ENCODE measurements around the gene DHRSX.
"Not testable (repeated sequence)": the region's sequence is repeated elsewhere in the genome, so short reads cannot be mapped to it uniquely, and the experiment has no call there.

The DHRSX gene

DNA sequence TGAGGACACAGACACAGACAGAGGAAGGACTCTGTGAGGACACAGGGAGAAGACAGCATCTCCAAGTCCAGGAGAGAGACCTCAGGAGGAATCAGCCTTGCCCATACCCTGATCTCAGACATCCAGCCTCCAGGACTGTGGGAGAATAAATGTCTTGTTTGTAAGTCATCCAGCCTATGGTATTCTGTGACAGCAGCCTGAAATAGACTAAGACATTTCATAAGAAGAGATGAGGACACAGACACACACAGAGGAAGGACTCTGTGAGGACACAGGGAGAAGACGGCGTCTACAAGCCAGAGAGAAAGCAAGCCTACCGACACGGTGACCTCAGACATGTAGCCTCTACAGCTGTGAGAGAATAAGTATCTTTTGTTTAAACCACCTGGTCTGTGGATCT, 112.1 kb downstream of the DHRSX start:
- no peak for DNase-seq

DNA sequence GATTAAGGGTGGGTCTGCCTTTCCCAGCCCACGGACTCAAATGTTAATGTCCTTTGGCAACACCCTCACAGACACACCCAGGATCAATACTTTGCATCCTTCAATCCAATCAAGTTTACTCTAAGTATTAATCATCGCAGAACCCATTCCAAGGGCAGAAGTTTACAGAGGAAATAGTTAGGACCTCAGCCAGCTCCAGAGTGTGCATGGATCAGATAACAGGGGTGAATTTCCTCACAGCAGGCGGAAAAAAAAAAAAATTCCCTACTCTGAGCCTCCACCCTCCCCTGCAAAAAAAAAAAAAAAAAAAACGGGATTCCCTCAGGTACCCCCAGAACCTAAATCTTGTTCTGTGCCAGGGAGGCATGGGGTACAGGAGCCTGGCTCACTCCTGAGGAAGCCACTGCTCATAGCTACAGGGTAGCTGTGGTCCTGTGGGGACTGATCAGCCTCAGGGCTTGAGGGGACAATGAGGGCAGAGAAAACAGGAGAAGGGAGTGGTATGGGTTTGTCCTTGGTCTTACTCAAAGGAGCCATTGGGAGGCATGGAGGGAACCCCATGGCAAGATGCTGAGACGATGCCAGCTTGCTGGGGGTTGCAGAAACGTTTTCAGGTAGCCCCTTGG, 113.0 kb downstream of the DHRSX start:
- DNase-seq: no peak

DNA sequence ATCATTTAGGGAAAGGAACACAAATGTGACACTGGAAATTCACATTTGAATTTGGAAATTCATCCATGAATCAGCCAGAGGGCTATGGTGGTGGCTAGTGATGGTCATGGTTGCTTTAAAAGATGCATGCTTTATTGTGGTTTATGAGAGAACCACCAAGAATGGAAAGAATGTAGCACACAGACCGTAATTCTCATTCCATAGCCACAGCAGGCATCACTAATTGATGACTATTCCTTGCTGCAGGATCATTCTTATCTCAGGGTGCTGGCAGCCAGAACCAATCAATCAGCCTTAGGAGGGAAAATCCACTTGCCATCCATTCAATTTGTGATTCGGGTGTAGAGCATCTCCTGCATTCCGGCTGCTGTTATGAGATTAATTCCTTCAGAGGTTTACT, 115.6 kb downstream of the DHRSX start:
- no peak for DNase-seq

DNA sequence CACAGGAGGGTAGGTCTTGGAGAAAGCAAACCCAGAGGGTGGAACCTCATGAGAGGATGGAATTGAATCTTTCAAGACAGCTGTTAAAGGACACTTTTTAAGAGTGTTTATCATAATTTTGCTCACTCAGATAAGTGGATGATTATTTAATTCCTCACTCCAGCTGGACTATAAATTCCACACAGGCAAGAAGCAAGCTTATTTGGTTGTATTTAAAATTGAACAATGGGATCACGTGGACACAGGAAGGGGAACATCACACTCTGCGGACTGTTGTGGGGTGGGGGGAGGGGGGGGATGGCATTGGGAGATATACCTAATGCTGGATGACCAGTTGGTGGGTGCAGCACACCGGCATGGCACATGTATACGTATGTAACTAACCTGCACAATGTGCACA, 116.3 kb downstream of the DHRSX start:
- DNase-seq: no peak

DNA sequence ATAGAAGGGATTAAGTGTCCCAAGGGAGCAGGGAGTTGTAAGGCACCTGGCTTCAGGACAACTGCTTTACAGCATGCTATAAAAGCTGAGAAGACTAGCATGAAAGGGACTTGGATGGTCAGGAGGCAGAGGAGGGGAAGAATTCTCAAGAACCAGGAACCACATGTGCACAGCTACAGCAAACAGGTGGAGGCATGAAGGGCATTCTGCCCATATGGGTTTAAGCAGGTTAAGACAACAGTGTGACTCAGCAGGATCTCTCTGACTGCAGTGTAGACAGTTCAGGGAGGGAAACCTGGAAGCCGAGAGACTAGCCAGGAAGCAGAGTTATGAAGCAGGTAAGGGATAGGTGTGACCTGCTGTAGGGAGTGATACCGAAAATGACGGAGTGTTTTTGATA, 117.0 kb downstream of the DHRSX start:
- no peak for DNase-seq

DNA sequence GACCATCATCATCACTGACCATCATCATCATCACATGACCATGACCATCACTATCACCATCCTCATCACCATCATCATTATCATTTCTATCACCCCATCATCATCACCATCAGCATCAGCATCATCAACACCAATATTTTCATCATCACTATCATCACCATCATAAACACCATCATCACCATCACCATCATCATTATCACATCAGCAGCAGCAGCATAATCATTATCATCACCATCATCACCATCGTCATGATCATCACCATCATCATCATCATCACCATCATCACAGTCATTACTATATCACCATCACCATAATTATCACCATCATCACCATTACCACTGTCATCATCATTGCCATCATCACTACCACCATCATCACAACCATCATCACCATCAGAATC, 117.6 kb downstream of the DHRSX start:
- no peak for DNase-seq

DNA sequence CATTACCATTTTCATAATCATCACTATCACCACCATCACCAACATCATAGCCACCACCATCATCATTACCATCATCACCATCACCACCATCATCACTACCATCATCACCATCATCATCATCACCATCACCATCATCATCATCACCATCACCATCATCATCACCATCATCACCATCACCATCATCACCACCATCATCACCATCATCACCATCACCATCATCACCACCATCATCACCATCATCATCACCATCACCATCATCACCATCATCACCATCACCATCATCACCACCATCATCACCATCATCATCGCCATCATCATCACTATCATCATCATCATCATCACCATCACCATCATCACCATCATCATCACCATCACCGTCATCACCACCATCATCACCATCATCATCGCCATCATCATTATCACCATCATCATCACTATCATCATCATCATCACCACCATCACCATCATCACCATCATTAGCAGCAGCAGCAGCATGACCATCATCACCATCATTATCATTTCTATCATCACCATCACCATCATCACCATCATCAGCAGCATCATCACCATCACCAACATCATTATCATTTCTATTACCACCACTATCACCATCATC, 118.2 kb downstream of the DHRSX start:
- DNase-seq: not testable (repeated sequence)

DNA sequence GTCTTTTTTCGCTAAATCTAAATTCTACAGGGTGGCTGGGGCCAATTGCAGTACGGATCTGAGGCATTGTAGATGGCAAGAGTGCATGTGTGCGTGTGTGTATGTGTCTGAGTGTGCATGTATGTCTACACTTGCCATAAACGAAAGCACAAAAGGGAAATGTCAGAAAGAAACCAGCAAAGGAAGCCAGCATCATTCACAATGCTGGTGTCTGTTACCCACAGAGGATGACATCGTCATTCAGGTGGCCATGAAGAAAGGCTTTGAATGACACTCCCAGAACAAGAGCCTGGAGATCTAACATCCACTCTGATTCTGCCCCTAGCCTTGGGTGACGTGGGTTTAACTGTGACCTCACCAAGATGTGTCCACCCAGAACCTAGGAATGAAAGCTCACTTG, 124.6 kb downstream of the DHRSX start:
- no peak for DNase-seq

DNA sequence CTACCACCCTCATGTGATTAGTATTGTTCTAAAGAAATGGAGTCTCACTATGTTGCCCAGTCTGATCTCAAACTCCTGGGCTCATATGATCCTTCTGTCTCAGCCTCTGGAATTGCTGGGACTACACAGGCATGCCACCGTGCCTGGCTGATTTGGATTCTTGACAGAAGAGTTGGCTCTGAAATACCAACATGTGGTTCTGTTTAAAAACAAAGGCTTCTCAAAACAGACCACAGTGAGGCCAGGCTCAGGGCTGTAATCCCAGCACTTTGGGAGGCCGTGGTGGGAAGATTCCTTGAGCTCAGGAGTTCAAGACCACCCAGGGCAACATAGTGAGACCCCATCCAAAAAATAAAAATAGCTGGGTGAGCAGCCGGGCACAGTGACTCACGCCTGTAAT, 126.7 kb downstream of the DHRSX start:
- no peak for DNase-seq

DNA sequence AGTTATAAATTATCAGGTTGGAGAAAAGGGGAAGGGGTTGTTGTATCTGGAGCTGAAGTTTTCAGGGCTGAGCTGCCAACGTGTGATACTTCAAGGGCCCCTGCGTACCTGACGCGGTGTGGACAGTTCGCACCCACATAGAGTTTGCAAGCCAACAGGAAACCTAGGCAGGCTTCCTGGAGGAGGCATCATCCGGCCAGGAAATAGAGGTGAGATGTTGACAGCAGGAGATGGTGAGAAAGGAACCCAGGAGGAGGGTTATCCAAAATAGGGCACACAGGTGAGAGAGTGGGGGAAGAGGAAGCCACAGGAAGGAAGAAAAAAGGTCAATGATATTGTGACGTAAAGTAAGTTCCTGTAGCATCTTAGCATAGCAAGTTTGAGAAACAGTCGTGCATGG, 127.2 kb downstream of the DHRSX start:
- no peak for DNase-seq

DNA sequence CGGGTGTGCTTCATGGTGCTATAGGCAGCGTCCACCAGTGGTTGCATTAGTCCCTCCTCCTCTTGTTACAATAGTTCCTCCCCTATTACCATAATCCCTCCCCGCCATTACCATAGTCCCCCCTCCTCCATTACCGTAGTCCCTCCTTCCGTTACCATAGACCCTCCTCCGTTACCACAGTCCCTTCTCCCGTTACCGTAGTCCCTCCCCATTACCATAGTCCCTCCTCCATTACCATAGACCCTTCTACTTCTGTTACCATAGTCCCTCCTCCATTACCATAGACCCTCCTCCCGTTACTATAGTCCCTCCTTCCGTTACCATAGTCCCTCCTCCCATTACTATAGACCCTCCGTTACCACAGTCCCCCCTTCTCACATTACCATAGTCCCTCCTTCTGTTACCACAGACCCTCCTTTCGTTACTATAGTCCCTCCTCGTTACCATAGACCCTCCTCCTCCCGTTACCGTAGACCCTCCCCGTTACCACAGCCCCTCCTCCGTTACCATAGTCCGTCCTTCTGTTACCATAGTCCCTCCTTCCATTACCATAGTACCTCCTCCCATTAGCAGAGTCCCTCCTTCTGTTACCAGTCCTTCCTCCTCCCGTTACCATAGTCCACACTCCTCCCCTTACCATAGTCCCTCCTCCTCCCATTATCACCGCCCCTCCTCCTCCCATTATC, 129.6 kb downstream of the DHRSX start:
- DNase-seq: no peak

DNA sequence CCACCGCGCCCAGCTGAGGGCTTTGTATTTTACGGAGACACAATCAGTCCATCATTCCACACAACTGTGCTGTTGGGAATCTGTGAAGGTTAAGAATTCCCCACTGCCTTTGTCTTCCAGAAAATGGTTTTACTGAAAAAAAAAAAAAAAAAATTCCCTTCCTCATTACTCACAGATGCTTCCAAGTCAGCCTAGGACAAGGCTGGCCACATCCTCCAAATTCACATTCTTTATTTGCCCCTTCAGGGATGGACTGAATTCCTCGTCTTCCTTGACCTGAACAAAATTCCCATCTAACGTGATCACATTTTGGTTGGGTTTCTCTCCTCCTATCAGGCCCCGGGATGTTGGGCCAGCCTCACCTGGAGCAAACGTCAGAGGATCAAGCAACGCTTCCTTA, 130.3 kb downstream of the DHRSX start:
- no peak for DNase-seq

DNA sequence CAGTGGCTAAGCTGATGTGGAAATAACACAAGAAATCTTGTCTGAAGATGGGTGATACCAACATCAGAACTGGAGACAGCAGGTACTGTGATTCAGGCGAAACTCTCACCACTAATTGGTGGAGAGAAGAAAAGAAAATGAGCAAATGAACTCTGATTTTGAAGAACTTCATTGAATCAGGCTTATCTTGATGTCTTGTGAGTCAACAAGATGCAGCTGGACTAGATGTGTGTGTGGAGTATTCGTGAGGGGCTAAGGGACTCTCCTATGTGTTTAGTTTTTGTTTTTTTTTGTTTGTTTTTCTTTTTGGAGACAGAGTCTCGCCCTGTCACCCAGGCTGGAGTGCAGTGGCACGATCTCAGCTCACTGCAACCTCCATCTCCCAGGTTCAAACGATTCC, 131.6 kb downstream of the DHRSX start:
- DNase-seq: no peak

DNA sequence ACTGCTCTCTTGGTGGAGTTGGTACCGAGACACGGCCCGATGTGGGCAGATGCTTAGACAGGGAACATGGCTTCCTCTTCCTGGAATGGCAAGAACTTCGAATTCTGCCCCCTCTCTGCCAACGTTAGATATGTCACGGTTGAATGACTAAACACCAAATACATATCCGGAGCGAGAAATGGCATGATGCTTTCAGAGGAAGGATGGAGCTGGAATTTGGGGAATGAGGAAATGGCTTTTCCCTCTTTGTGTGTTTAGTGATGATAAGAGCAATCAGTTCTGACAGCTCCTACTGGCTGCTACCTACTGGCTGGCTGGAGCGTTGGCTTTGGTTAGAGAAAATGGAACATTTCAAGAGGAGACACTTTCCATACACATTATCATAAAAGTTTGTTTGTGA, 140.0 kb downstream of the DHRSX start:
- no peak for DNase-seq

DNA sequence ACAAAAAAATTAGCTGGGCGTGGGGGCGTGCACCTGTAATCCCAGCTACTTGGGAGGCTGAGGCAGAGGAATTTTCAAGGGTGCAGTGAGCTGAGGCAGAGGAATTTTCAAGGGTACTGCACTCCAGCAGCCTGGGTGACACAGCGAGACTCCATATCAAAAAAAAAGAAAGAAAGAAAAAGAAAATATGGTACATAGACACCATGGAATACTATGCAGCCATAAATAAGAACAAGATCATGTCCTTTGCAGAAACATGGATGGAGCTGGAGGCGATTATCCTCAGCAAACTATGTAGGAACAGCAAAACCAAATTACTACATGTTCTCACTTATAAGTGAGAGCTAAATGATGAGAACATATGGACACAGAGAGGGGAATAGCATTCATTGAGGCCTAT, 141.3 kb downstream of the DHRSX start:
- DNase-seq: not testable (repeated sequence)

DNA sequence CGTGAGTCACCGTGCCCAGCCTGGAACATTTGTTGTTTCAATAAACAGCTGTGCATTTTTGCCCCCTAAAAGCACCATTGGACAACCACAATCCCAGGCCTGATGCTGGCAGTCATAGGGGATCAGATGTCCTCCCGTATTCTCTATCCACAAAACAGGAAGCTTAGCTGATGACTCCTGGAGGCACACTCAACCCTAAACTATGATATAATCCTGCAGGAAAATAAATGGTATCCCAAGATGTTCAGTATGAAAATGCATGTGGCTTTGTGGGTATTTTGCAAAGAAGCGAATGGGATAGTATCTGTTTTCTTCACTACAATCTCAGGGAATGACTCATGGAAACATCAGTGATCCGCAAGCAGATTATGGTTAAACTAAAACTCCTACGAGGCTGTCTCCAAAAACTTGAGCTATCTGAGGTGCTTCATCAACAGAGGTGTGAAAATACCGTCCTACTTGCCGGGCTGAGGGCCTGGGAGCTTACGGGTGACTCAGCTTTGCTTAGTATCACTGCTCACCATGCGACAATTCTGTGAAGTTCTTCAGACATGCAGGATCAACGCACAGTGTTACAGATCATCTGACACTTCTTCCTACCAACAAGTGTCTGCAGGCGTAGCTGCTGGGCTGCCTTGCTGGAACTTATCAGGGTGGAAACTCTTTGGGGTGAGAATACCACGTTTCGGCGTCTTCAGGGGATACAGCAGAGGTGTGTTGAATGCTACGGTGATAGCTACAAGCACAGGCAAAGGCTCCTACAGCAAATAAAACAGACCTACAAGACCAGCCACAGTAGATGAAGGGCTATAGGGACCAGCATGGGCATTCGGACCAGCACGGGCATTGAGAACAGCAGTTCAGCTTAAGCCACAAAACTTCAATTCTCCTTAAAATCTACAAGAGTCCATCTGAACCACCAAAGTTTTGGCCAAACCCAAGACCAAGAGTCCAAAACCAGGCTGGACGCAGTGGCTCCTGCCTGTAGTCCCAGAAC, 148.5 kb downstream of the DHRSX start:
- DNase-seq: no peak

DNA sequence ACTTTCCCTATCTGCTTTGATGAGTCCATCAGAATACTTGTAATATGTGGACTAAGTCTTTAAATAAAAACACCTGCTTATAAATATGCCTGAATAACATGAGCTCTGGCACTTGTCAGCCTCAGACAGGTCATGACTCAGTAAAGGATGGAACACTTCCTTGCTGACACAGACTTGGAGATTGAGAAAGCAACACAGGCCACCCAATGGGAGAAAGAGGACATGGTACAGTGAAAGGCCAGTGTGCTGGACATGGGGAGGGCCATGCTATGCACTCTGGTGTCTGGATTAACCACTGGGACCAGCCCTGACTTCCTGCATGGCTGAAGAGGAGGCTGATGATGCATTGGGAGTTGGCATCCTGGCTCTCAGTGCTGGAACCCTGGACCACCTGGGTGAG, 149.5 kb downstream of the DHRSX start:
- DNase-seq: no peak

DNA sequence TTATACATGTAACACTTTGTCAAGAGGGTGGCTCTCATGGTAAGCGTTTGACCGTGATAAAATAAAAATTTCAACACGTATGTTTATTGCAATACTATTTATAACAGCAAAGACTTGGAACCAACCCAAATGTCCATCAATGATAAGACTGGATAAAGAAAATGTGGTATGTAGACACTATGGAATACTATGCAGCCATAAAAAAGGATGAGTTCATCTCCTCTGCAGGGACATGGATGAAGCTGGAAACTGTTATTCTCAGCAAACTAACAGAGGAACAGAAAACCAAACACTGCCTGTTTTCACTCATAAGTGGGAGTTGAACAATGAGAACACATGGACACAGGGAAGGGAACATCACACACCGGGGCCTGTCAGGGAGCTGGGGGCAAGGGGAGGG, 150.1 kb downstream of the DHRSX start:
- not testable (repeated sequence) for DNase-seq

DNA sequence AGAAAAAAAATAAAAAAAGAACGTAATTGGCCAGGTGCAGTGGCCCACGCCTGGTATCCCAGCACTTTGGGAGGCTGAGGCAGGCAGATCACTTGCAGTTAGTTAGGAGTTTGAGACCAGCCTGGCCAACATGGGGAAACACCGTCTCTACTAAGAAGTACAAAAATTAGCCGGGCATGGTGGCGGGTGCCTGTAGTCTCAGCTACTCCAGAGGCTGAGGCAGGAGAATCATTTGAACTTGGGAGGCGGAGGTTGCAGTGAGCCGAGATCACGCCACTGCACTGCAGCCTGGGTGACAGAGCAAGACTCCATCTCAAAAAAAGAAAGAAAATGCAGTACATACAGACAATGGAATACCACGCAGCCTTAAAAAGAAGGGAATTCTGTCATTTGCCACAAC, 150.7 kb downstream of the DHRSX start:
- not testable (repeated sequence) for DNase-seq

DNA sequence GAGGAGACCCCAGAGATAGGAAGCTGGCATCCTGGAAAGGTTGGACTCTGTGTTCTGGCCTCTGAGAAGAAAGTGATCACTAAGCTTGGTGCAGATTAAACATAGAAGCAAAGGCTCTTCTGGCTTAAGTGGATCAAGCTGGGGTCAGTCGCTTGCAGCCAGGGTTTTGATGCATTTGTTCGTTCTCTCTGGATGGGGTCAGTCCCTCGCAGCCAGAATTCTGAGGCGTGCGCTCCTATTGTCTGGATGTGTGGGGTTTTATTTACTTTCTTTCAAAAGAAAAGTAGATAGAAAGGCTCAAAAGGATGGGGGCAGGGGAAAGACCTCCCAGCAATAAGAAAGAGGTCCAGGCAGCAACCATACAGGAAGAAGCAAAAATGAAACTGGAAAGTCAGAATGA, 152.6 kb downstream of the DHRSX start:
- DNase-seq: no peak

DNA sequence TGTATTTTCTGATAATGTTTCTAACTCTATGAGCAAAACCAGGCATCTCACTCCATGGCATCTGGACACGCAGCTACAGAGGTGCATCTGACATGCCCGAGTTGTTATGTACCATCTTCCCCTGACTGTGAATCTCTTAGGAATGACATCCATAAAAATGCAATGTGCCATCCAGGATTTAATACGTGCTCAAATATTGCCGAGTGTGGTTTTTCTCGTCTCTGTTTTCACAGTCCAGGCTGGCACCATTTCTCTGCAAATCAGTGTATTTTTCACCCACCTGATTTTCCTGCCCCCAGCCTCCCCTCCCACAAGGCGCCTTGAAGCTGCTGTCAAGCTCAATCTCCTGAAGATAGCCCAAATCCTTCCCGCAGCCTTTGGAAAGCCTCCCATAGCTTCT, 154.6 kb downstream of the DHRSX start:
- no peak for DNase-seq

DNA sequence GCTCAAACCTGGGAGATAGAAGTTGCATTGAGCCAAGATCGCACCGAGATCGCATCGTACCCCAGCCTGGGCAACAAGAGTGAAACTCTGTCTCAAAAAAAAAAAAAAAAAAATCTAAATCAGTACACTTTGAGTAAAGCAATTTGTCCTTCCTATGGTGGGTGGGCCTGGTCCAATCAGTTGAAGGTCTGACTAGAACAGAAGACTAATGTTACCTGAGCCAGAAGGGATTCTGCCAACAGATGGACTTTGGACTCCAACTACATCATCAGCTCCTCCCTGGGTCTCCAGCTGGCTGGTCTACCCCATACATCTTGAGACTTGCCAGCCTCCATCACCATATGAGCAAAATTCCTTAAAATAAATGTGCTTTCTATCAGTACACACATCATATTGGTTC, 155.2 kb downstream of the DHRSX start:
- no peak for DNase-seq

DNA sequence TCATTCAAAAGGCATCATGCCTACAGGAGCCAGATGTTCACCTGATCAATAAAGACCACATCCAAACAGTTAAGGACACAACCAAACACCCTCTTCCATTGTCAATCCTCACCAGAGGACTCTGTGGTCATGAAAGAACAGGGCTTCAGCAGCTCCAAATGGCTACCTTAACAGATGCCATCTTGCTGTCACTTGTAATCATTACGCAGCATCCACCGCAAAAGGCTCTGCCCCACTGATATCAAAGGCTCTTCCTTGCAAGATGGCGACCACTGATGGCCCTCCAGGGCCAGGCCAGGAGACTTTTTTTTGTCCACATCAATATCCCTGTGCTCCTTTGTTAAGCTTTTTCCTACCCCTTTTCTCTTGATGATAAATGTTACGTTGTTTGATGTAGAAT, 157.4 kb downstream of the DHRSX start:
- DNase-seq: no peak
